ENCODE results near the gene LPP.

The LPP gene

DNA sequence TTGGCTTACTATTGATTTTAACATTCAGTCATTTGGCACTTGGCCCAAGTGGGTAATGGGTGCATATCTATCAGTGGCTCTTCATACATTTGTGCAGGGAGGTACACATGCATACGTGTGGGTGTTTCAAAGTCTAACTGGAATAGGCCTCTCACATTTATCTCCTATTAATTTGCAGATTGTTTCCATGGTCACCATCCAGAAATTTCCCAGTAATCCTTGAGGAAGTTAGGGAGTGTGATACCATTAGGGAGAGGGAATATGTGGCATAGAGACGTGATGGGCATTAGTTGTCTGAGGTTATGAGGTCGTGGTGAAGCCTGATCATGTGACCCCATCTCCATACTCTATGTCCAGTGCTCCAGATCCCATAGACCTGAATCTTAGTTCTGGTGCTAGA lies 102.8 kb downstream of the LPP start:
- DNase-seq = no peak
- TF ChIP-seq POLR2A (IDR thresholded peaks at IDR 0.05; ENCODE audit: low read length) (no peak), GATA1 (IDR thresholded peaks at IDR 0.05; ENCODE audit: low read depth, low read length) (no peak)

DNA sequence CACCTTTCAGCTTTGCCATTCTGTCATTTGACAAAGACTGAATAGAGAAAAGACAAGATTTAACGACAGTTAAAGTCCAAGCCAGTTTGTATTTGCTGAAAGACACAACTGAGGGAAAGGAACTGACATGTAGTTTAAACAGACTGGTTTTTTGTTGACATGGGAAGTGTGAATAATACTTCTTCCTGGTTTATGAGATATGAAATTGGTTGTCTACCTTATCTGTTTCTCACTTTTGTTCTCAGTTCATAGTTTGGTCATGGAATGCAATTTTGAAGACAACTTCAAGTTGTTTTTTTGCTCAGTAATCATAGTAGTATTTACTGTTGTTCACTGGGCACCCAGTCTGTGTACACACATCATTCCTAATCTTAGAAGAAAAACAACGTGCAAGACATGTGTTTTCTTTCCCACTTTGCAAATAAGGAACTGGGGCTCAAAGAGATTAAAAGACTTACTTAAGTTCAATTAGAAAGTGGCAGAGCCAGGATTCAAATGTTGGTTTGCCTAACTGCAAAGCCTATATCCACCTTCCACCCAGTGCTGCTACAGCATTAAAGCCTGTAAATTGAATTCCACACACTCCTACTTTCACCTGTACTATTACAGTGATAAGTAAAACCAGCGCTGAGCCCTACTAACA lies 103.5 kb downstream of the LPP start:
- no peak for DNase-seq
- TF ChIP-seq POLR2A (IDR thresholded peaks at IDR 0.05; ENCODE audit: low read length) (no peak), GATA1 (IDR thresholded peaks at IDR 0.05; ENCODE audit: low read depth, low read length) (no peak)

DNA sequence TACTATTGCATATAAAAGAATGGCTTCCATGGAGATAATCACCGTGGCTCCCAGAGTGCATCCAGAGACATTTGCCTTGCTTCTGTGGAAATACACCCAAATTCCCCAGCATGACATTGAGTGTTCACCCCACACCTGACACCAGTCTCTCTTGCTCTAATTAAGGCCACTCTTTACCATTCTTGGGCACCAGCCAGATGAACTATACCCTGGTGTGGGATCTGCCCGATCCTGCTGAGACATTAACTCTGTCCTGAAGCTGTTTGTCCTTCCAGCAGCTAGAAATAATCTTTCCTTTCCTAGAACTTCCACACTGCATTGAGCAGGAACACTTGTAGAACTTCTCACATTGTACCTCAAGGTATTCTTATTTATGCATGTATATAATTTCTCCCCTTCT lies 105.2 kb downstream of the LPP start:
- no peak for TF ChIP-seq GATA1 (IDR thresholded peaks at IDR 0.05; ENCODE audit: low read depth, low read length)
- no peak for TF ChIP-seq POLR2A (IDR thresholded peaks at IDR 0.05; ENCODE audit: low read length)
- no peak for DNase-seq

DNA sequence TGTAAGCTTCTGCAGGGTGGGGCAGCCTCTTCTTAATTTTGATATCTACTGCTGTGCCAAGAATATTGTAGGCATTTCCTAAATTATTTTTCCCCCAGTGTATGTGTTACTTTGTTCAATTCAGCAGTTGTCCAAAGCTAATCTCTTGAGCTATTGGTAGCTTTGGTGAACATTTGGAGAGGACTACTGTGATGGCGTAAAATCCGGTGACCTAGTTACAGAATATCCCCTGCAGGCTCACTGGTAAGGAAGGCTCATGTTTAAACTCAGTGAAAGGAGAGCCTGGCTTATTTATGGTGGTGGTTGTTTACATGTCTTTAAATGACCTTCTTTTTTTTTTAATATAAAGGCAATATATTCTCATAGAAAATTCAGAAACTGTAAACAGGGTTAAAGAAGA lies 105.6 kb downstream of the LPP start:
- DNase-seq = no peak
- no peak for TF ChIP-seq GATA1 (IDR thresholded peaks at IDR 0.05; ENCODE audit: low read depth, low read length)
- TF ChIP-seq POLR2A (IDR thresholded peaks at IDR 0.05; ENCODE audit: low read length) = no peak

DNA sequence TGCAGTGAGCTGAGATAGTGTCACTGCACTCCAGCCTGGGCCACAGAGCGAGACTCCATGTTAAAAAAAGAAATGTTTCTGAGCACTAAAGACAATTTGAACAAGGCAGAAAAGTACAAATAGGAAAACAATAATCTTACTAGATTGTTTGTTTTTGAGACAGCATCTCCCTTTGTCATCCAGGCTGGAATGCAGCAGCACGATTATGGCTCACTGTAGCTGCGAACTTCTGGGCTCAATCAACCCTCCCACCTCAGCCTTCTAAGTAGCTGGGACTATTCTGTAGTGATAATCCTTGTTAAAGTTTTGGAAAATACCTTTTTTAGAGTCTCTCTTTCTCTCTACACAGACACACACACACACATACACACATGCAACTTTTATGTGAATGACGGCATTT lies 107.1 kb downstream of the LPP start:
- DNase-seq = no peak
- no peak for TF ChIP-seq POLR2A (IDR thresholded peaks at IDR 0.05; ENCODE audit: low read length)
- TF ChIP-seq GATA1 (IDR thresholded peaks at IDR 0.05; ENCODE audit: low read depth, low read length) = no peak

DNA sequence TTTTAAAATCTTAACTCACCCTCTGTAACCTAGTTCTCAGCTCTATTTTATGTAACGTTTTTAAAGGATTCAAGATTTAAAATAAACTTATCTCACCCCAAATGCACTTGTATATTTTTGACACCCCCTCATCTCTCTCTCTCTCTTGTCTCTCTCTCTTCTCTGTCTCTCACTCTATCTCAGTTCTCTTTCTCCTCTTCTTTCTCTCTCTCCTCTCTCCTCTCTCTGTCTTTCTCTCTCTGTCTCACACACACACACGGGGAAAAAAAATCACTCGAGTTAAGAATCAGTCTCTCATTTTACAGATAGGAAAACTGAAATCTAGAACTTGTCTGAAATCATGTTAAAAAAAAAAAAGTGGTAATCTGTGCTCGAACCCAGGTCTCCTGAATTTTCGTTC lies 108.5 kb downstream of the LPP start:
- TF ChIP-seq POLR2A (IDR thresholded peaks at IDR 0.05; ENCODE audit: low read length) (no peak), GATA1 (IDR thresholded peaks at IDR 0.05; ENCODE audit: low read depth, low read length) (no peak)
- no peak for DNase-seq

DNA sequence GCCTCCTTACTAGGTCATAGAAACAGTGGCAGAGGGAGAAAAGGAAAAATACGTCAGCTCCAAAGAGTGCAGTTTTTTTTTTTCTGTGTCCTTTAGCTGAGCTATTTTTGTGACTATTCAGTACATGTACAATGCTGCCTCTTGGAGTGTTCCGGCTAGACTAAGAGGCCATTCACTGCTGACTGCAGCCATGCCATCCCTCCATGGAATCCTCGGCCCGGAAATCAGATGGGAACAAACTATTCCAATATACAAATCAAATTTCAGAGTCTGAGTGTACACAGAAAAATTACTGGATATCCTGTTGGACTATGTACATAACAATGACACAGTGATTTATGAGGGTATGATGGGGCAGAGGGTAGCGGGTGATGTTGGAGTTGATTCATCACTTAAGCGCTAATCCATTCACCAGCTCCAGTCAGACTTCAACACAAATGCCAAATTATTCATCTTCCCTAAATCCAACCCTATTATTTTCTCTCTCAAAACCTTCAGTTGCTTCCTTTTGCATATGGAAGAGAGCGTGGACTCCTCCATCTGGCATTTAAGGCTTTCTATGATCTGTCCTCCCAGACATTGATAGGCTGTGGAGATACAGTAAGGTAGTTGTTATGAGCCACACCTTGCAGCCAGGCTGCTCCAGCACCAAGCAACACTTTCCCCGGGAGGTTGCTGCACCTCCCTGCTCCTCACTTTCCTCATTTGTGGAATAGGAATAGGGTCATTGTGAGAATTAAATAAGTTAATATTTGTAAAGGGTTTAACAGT lies 109.1 kb downstream of the LPP start:
- TF ChIP-seq POLR2A (IDR thresholded peaks at IDR 0.05; ENCODE audit: low read length) (no peak), GATA1 (IDR thresholded peaks at IDR 0.05; ENCODE audit: low read depth, low read length) (no peak)
- DNase-seq = no peak

DNA sequence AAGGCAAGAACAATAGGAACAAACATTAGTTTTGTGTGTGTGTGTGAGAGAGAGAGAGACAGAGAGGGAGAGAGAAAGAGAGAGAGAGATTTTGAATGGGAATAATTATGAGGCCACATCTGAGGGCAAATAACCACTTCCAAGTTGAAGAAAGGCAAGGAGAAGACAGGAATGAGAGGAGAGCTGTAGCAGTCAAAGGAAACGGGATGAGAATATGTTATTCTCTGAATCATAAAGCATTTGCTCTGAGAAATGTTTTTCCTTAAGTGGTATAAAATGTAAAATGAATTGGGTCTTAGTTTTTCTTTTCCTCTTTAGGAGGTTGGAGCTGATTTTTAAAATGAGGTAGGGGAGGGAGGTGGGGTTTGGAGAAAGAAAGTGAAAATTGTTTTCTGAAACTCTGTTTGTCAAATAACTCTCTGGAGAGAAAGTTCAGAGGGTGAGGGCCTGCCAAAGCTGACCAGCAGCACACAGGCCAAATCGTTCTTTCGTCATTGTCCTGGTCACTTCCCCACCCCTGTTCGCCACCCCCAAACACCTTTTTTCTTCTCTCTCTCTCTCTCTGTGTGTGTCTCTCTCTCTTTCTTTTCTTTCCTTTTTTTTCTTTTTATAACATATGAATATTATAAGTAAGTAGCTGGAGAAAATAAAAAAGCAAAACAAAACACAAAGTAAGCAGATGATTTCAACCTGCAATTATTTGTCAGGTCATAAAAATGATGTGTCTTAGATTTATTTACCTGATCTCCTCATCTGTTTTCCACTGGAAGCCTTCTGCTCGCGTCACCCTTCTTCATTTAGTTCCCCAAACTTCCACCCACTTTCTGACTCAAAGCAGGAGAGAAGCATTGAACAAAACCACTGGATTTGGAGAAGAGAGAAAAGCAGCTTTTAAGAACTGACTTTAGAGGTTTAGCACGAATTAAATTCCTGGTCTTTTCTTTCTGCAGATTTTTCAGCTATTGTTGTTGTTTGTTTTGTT lies 110.6 kb downstream of the LPP start:
- TF ChIP-seq POLR2A (IDR thresholded peaks at IDR 0.05; ENCODE audit: low read length) = no peak
- TF ChIP-seq GATA1 (IDR thresholded peaks at IDR 0.05; ENCODE audit: low read depth, low read length) = no peak
- DNase-seq = no peak

DNA sequence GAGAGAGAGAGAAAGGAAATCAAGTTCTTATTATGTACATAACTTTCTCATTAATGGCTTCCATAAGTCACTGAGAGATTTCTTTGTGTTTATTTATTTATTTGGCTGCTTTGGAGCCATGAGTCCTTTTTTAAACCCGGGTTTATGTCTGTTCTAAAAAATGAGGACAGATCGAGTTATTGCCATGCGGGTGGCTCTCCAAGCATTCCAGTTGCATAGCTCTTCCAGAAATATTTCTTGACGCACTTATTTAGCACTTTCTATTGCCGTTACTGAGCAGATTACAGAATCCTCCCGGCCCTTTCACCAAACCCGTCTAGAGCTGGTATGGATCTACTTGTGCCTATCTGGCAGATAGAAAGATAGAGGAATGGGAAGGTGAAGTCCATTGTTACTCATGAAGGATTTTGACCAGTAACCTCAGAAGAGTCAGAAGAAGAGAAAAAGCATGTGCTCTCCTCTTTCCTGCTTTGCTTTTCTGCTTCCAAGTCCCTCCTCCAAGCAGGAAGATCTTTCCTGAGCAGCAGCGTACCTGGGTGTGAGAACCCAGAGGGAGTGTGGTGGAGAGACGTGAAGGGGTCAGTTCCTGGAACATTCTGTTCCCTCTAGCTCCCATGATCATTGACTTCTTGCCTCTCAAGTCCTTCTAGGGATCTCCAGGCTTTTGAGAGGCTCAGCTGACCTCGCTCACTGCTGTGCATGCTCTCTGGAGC lies 112.8 kb downstream of the LPP start:
- no peak for DNase-seq
- TF ChIP-seq POLR2A (IDR thresholded peaks at IDR 0.05; ENCODE audit: low read length) = no peak
- no peak for TF ChIP-seq GATA1 (IDR thresholded peaks at IDR 0.05; ENCODE audit: low read depth, low read length)

DNA sequence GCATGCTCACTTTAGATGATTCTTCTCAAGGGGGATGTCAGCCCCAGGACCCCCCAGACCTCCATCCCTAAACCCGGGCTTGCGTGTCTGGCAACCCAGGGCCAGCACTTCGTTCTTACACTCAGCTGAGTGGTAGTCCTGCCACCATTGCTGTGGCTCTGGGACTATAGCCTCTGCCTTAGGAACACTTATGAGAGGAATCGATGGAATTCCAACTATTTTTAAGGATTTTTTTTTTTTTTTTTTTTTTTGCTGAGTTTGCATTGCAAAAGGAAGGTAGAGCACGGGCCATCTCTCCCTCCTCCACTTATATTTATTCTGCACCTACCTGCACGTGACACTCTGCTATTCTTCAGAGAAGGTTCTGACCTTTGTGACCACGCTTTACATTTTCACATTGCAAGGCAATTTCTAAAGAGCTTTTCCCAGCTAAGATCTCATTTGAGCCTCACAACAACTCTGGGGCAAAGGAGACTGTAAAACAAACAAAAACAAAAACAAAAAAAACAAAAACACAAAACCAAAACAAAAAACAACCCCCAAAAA lies 113.9 kb downstream of the LPP start:
- no peak for TF ChIP-seq POLR2A (IDR thresholded peaks at IDR 0.05; ENCODE audit: low read length)
- no peak for DNase-seq

DNA sequence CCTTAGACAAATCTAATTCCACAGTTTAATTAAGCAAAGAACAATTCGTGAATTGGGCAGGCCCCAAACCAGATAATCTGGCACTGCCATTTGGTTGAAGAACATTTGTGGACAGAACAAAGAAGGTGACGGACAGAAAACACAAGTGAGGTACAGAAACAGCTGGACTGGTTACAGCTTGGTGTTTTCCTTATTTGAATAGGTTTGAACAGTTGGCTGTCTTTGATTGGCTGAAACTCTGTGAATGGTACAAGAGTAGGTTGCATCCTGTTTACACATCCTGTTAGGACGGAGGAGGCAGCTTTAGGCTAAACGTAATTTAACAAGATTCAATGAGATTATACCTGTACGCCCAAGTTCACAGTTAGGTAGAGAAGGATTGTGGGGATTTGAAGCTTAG lies 114.4 kb downstream of the LPP start:
- no peak for DNase-seq
- TF ChIP-seq POLR2A (IDR thresholded peaks at IDR 0.05; ENCODE audit: low read length) (no peak), GATA1 (IDR thresholded peaks at IDR 0.05; ENCODE audit: low read depth, low read length) (no peak)

DNA sequence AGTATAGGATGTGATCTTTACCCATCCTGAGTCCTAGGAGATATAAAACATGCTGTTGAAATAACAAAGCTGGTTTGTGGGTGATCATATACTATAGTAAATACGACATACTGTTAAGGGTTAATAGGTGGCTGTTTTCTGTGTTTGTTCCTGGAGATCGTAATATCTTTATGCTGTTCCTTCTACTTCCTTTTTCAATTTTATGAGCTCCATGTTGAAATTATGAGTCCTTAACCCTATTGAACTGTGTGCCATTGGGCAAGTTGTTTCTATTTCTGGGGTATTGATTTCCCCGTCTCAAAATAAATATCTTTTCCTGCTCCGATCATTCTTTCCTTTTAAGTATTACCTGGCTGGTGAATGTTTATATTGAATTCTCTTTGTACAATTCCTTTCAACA lies 115.1 kb downstream of the LPP start:
- TF ChIP-seq POLR2A (IDR thresholded peaks at IDR 0.05; ENCODE audit: low read length) (no peak), GATA1 (IDR thresholded peaks at IDR 0.05; ENCODE audit: low read depth, low read length) (no peak)
- DNase-seq = no peak

DNA sequence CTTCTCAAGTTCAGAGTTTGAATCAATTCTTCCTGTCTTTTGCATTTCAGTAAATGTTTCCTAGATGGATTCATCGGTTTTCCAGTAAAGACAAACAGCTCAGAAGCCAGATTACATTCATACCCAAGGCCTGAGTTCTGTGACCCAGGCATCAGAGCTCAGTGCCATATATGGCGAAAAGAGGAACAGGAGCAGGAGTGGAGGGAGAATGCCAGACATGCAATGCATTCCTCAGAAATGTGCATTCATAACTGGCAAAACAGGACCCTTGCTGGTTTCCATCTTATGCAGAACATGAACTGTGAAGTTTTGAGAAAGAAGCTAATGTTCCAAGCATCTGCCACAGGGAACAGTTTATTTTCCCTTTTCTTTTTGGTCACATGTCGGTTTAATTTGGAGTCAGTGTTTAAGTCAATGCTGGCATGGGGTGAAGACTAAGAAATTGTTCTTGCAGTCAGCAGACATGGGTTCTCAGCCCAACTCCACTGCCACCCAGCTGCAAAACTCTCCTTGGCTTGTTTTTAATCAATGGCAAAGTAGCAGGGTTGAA lies 116.5 kb downstream of the LPP start:
- TF ChIP-seq POLR2A (IDR thresholded peaks at IDR 0.05; ENCODE audit: low read length) (no peak), GATA1 (IDR thresholded peaks at IDR 0.05; ENCODE audit: low read depth, low read length) (no peak)
- no peak for DNase-seq
